ENCODE measurements around the gene ZNF581.

The ZNF581 gene

GRCh38 chr19:55668603-55669348 is 25.3 kb downstream of the ZNF581 start:
- no peak for DNase-seq

DNA sequence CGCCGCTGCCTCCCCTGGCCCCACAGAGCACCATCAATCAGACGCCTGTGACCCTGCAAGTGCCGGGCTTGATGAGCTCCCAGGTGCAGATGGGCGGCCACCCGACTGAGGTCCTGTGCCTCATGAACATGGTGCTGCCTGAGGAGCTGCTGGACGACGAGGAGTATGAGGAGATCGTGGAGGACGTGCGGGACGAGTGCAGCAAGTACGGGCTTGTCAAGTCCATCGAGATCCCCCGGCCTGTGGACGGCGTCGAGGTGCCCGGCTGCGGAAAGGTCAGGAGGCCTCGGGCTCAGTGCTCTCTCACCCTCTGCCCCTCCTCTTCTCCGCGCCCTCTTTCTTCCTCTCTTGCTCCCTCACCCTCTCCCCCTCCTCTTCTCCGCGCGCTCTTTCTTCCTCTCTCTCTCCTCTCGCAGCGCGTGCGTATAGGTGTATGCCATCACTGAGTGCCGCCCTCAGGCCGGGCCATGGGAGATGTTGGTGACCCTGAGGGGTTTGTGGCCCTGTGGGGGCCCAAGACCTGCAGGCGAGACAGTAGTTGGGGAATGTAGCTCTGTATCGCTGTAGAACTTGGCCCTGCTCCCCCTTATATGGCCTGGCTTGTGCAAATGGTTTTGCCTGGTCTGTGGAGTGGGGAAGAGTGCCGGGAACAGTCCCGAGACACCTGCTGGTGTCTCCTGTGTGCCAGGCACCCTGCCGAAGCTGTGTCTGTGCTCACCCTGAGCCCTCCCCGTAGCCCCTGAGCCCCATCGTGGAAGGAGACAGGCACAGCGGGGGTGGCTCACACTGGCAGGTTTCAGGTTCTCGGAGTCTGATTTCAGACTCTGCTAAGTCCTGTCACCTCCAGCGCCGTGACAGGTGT is 26.2 kb downstream of the ZNF581 start:
- no peak for DNase-seq

GRCh38 chr19:55670280-55671053 is 27.0 kb downstream of the ZNF581 start:
- DNase-seq, result no peak

GRCh38 chr19:55671054-55671378 is 27.6 kb downstream of the ZNF581 start:
- DNase-seq, result no peak

GRCh38 chr19:55672418-55672817 is 29.0 kb downstream of the ZNF581 start:
- DNase-seq, result no peak

- no peak for DNase-seq
These were observed 30.0 kb downstream of the ZNF581 start for GRCh38 chr19:55673465-55673864.

GRCh38 chr19:55673889-55674288 is 30.4 kb downstream of the ZNF581 start:
- DNase-seq, result no peak

- DNase-seq, result peak; percentile 5
These were observed 31.0 kb downstream of the ZNF581 start for GRCh38 chr19:55674459-55674840.

DNA sequence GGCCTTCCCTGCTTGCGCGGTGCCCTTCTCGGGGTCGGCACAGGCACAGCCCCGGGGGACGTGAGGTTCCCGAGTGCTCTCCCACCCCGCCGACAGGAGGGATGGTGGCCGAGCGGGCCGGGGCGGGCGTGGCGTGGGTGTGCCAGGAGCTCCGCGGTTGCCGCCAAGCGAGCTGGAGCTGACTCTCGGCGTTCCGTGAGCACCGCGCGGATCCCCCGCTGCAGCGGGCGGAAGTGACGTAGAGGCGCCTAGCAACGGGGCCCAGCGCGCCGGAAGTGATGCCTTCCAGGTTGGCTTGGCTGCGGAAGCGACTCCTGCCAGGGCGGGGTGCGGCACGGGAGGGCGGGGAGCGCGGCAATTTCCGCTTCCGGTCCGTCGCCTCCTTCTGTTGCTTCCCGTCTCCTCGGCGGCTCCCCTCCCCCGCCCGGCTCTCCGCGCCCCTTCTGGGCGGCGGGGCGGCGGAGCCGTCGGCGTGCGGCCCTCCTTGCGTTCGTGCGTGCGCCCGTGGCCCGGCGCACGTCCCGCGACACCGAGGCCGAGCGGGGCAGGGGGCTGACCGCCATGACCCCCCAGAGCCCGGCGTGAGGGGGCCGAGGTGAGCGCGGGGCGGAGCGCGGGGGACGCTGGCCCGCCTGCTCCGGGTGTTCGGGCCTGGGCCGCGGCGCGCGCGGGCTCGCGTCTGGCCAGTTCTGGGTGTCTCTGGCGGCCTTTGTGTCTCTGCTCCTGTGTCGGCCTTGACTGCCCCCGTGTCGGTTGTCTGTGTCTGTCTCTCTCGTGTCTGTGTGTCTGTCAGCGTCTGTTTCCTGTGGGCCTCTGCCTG is 31.6 kb downstream of the ZNF581 start, which contains the start of gene EPN1:
Gene EPN1 (plus strand): TSS at position 386 of the 820 bp plus-strand sequence. CDS start 3,402 bp downstream, outside the sequence.
- peak; percentile 98 for DNase-seq

DNA sequence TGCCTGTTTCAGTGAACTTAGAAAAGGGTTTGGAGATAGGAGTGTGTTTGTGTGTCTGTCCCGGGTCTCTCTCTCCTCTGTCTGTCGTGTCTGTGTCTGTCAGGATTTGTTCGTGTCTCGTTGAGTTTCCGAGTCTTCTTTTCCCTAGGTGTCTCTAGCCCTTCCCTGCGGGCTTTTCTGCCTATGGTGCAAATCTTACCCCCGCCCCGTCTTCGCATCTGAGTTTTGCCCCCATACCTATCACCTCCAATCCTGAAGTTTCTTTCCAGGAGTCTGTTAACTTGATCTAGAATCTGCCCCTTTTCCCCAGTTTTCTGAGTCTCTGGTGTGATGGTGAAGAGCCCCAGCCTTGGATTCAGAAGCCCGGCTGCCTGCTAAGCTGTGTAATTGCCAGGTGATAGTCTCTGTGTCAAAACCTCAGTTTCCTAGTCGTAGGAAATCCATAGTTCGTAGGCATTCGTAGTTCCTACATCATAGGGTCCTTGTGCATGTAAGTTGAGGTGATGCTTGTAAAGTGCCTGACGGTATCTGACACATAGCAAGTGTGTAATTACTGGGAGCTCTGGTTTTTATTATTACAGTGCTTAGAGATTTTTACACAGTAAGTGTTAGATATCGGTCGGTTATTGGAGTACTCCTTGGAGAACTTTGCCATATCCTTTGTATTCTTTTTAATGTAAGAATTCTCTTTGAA is 32.4 kb downstream of the ZNF581 start:
- DNase-seq, result no peak

DNA sequence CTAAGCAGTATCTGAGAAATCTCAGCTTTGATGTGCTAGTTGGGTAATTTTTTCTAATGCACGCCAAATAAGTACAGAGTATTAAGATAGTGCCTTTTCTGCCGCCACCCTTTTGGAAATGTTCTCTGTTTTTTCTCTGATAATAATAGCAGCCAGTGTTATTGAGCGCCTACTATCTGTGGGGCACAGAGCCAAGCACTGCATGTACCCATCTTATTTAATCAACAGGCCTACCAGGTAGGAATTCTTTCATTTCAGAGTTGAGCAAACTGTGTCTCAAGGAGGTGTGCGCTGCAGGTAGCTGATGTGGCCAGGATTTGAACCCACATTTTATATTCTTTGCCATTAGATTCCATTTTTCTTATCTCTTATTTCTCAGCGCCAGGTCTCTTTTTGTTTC is 32.9 kb downstream of the ZNF581 start:
- no peak for DNase-seq

DNA sequence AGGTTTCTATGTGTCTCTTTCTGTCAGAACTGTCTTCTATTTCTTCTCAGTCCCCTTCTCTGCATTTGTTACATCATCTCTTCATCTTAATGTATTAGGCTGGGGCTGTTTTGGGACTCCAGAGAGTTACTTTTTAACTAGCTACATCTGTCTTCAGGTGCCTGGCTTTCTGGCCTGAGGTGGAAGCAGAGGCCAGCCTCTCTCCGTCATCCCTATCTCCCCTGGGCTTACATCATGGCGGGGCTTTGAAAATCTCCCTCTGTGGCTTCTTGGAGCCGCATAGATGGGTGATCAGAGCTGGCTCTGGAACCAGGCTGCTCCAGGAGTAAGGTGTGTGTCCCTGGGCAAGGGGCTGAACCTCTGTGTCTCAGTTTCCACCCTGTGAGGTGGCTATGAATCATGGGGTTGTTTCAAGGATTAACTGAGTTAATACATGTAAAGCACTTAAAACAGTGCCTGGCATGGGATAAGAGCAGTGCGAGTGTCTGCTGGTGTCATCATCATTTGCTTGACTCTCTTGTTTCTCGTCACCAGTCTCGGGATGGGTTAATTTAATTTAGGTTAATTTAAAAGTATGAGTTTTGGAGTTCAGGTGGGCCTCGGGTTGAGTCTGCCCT is 33.5 kb downstream of the ZNF581 start:
- DNase-seq, result no peak

DNA sequence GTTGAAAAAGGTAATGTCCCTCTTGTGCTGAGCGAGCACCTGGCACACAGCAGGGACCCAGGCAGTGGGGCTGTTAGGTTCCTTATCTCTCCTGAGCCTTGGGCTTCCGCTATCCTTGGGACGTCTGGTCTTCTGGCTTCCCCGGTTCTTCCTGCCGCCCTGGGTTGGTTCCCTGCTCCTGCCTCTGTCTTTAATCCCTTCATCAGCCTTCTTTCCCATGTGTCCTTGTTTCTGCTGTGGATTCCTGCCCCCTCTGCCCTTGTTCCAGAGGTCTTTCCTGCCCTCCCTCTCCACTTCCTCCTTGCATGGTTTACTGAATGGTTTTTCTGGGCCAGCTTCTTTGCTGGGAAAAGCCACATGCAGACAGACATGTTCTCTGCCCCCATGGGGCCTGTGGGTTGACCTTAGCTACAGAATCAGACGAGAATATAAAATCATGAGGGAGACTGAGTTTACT is 34.2 kb downstream of the ZNF581 start:
- DNase-seq, result no peak

DNA sequence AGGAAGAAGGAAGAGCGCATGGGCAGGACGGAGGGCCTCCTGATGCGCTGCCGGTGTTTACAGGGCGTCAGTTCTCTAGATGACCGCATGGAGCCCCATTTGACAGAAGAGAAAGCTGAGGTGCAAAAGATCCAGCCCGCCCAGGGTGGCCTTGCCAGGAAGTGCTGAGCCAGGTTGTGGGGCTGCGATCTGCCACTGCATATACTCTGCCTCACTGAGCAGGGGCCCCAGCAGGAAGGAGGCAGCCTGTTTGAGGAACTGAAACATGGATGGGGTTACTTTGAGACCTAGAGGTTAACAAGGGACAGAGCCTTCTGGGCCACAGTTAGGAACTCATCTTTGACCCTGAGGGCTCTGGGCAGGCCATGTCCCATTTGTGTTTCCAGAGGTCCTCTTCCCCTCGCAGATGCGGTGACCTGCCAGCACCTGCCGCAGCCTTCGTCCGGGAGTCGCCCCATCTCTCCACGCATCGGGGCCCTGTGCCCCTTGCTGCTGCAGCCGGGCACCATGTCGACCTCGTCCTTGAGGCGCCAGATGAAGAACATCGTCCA is 34.7 kb downstream of the ZNF581 start:
- DNase-seq, result no peak

DNA sequence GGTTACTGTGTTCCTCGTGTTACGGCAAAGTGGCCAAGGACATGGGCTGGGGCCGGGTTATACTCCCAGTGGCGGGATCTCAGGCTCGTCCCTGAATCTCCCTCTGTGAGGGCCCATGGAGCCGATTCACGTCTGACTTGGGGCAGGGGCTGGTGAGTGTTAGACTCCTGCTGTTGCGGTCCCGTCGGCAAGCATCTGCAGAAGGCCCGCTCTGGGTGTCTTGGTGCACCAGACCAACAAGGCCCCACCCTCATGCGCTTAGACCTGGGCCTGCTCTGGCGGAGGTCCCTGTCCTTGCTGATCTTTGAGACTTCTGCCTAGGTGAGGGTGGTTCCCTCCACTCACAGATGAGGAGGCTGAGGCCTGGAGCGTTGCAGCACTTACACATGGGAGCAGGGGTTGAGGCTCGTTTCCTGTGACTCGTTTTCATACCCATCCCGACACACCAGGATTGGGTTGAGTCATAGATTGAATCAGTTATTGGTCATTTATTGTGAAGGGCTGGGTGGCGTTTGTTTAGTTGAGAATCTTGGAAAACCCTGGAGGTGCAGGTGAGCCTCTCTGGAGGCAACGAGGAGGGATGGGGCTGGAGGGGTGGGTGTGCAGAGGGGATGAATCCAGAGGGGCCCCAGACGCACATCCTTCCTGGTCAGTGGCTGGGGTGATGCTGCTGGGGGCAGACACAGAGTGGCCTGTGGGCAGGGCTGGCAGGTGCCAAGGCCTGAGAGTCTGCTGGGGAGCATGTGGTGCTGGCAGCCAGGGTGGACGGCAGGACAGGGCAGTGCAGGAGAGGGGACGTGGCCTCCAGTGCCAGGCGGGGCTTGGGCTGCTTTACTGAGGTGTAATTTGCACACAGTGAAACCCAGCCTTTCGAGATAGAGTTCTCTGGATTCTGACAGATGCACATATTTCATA is 36.2 kb downstream of the ZNF581 start:
- DNase-seq, result no peak

GRCh38 chr19:55680339-55681130 is 37.1 kb downstream of the ZNF581 start:
- no peak for DNase-seq

GRCh38 chr19:55681131-55682092 is 38.0 kb downstream of the ZNF581 start:
- DNase-seq, result no peak
